ENCODE measurements around the gene GRK6.
A peak's percentile ranks its signal among the peaks of the same experiment; 100 is the strongest.
"Not testable (repeated sequence)": the region's sequence is repeated elsewhere in the genome, so short reads cannot be mapped to it uniquely, and the experiment has no call there.

Gene GRK6

DNA sequence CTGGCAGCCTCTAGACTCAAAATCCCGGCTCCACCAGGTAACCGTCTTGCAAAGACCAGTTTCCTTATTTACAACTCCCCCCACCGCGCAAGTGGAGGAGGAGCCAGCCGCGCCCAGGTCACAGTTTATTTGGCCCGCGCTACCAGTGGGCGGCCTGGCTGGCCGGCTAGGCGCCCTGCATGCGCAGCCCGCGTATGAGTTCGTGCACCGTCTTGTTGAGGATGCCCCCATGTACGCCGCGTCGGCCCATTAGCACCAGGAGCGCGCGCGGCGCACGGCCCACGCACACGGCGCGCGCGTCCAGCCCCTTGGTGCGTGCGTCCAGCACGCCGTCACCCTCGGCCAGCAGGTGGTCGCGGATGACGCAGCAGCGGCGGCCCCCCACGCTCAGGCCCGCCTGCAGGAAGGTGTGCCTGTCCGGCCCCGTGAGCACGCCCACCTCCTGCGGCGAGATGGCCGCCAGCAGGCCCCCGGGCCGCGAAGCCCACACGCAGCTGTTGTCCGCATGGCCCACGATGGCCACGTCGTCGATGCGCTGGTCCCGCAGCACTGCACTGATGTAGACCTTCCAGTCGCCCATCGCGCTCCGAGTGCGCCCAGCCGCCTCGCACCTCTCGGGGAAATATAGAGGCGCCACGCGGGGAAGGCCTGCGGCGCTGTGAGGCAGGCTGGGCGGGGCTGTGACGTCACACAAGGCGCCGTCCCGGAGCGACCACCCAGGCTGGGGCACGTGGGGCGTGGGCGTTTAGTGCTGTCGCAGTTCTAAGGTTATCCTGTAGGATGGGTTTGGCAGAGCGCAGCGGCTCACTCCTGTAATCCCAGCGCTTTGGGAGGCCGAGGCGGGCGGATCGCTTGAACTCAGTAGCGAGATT lies 26.2 kb upstream of the GRK6 start, which contains the start of gene PFN3:
PFN3 (minus strand) TSS at position 665 of the 872 bp plus-strand sequence; CDS start at position 580, 85 bp downstream.
- no peak for DNase-seq (ENCODE audit: low read depth)

DNA sequence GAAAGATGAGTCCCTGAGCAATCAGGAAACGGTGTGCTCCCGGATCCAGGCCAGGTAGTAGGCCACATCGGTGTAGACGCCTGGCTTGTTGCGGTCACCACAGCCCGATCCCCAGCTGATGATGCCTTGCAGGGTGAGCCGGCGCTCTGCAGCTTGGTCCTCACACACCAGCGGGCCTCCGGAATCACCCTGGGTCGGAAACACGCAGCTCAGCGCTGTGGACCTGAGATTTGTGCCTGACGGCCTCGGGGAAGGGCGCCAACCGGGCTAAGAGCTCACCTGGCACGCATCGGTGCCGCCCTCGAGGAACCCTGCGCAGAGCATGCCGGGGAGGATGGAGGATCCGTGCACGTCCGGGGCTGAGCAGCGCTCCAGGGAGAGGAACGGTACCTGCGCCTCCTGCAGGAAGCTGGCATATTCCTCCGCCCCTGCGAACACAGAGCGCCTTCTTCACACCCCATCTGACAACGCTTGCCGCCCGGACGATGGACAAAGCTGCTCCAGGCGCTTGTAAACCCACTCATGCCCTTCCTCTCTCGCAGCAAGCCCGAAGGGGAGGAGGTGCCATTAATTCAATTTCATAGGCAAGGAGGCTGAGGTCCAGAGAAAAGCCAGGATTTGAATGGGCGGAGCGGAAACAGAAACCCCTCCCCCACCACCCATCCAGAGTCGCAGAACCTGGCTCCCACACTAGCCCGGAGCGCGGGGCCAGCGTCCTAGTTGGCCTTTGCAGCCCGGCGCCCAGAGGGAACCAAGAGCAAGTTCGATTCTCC lies 24.0 kb upstream of the GRK6 start:
- no peak for DNase-seq (ENCODE audit: low read depth)

DNA sequence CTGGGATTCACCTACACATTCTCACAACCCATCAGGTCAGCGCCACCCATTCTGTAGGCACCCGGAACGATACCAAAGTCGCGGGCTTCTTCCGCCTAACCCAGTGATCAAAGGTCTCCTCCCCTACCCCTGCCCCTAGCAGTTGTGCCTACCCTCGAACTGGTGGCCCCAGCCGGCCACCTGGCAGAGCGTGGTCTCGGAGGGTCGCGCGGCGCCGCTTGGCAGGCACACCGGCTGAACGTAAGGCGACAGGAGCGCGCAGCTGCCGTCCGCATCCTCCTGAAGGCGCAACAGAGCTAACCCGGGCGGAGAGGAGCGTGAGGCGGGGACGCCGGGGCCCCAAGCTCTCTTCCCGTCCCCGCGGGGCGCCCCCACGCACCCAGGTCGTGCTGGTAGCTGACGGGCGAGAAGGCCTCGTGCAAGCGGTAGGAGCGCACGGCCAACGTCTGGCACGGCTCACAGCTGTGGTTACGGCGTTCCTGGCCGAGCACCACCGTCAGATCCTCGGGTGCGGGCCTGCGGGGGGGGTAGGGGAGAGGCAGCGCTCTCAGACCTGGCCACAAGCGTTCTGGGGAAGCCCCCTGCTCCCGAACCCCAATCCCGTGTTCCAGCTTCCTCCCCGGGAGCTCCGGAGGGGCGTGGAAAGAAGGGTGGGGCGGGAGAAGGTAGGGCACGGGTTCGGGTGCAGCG lies 23.2 kb upstream of the GRK6 start:
- DNase-seq (ENCODE audit: low read depth) = no peak

GRCh38 chr5:177403792-177404640 lies 22.5 kb upstream of the GRK6 start:
- no peak for DNase-seq (ENCODE audit: low read depth)

- no peak for DNase-seq (ENCODE audit: low read depth)
Measured at GRCh38 chr5:177404641-177405179, 21.8 kb upstream of the GRK6 start.

DNA sequence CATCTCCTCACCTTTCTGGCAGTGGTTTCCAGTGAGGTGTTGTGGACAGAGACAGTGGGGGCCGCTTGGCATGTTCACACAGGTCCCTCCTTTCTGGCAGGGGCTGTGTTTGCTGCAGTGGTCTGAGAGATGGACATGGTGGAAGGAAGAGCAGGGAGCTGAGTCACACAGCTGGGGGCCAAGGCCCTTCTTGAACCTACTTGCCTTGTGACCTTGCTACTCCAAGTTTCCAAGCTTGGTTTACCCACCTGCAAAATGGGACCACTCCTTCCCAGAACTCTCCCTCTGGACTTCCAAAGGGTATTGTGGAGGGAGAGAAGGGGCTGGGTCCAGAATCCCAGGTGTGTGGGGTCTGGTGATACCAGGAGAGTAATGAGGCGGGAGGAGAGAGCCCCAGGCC lies 21.2 kb upstream of the GRK6 start:
- no peak for DNase-seq (ENCODE audit: low read depth)

GRCh38 chr5:177405805-177406204 lies 20.7 kb upstream of the GRK6 start:
- no peak for DNase-seq (ENCODE audit: low read depth)

DNA sequence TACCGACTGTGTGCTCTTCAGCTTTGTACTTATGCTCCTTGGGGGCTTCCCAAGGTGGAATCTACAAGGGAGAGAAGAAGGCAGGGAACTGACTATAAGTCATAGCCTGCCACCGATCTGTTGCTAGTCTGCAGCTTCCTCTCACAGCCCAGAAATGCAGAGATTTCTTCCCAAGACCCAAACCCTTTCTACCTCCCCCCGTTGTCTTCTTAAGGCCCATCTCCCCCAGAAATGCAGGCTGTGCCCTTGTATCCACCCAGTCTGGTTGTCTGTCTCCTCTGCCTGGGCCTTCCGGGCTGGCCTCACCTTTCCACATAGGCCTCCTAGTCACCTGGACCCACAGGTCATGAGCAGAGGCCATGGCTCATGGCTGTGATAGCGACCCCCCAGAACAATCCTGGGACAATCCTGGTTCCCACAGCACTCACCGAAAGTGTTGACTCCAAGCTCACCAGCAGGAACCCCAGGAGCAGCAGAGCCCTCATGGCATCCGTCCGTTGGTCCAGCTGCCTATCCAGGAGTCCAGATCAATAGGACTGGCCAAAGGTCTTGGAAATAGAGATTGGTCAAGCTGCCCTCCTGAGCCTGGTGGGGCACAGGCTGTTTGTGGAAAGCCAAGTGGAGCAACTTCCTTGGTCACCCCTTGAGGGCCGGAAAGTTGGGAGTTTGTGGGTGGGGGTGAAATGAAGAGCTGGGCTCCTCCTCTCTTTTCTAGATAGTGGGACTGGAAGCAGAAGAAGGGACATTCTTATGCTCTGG lies 17.3 kb upstream of the GRK6 start, which contains the start of gene F12:
F12 (minus strand) TSS at position 522 of the 759 bp plus-strand sequence; CDS start at position 485, 37 bp downstream.
- no peak for DNase-seq (ENCODE audit: low read depth)

GRCh38 chr5:177410575-177410974 lies 15.9 kb upstream of the GRK6 start:
- DNase-seq (ENCODE audit: low read depth) = no peak

DNA sequence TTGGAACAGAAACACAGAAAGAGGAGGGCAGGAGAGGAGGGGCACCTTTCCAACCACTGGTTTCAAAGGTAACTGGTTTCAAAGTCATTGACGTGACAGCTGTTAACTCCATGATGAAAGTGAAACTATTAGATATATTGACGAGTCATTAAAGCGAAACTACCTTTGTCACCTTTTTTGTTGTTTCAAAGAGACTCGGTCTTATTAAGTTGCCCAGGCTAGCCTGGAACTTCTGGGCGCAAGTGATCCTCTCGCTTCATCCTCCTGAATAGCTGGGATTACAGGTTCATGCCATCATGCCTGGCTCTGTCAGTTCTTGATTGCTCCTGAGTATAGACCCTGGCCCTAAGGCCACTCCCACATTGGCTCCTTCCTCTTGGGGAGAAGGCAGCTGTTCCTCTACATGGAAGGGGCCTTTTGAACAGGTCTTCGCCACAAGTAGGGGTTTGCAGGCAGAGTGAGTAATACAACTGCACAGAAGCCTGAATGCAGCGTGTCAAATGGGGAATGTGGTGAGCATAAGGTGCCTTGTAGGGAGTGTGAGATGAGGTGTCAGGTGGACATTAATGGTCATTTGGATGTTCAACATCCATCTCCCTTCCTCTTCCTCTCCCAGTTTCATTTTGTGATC lies 13.8 kb upstream of the GRK6 start:
- DNase-seq (ENCODE audit: low read depth) = no peak

- no peak for DNase-seq (ENCODE audit: low read depth)
Measured at GRCh38 chr5:177414481-177414880, 12.0 kb upstream of the GRK6 start.

DNA sequence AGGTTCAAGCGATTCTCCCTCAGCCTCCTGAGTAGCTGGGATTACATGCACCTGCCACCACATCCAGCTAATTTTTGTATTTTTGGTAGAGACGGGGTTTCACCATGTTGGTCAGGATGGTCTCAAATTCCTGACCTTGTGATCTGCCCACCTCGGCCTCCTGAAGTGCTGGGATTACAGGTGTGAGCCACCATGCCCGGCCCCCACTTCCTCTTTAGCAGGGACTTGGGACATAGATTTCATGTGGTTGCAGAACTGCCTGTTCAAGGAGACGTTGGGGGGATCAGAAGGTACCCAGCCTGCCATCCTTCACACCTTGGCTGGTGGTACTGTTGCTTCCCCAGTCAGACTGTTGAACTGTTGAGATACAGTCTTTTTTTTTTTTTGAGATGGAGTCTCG lies 9.4 kb upstream of the GRK6 start:
- not testable (repeated sequence) for DNase-seq (ENCODE audit: low read depth)

DNA sequence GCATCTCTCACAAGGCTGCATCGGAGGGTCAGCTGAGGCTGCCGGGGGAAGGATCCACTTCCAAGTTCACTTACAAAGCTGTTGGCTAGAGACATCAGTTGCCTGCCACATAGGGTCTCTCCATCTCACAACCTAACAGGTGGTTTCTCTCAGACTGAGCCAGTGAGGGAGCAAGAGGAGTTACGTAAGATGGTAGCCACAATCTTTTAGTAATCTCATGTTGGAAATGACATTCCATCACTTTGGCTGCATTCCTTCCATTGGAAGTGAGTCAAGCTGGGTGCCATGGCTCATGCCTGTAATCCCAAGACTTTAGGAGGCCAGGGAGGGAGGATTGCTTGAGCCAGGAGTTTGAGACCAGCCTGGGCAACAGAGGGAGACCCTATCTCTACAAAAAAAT lies 7.4 kb upstream of the GRK6 start:
- DNase-seq (ENCODE audit: low read depth) = no peak

- not testable (repeated sequence) for DNase-seq (ENCODE audit: low read depth)
Measured at GRCh38 chr5:177420472-177420871, 6.0 kb upstream of the GRK6 start.

DNA sequence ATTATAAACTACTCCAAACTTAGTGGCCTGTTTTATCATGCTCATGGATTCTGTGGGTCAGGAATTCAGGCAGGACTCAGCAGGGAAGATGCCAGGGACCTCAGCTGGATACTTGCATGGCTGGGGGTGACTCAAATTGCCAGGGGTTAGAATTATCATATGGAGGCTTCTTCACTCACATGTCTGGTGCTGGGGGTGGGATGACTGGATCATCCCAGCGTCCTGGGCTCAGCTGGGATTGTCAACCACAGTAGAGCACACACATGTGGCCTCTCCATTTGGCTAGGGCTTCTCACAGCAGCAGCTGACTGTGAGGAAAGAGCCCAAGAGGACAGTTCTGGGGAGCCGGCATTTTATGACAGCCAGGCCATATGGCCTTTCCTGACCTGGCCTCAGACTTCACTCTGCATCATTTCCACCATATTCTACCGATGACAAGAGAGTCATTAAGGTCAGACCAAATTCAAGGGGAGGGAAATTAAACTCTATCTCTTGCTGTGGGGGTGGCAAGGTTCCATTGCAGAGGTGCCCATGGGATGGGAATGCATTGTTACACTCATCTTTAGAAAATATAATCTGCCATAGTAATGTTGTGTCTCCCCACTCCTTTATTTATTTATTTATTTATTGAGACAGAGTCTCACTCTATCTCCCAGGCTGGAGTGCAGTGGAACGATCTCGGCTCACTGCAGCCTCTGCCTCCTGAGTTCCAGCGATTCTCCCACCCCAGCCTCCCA lies 5.2 kb upstream of the GRK6 start:
- DNase-seq (ENCODE audit: low read depth) = no peak

DNA sequence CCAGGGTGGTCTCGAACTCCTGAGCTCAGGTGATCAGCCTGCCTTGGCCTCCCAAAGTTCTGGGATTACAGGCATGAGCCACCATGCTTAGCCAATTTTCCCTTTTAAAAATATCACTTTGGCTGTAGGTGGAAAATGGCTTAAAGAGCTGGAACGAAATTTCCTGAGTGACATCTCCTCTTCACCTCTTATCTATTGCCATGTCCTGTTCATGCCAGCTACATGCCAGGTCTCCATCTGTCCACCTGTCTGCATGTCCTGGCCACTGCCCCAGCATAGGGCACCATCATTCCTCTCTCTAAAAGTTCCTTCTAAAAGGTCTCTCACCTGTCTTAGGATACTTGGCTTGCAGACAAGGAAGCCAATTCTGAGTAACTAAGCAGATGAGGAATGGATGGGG lies 2.8 kb upstream of the GRK6 start:
- no peak for DNase-seq (ENCODE audit: low read depth)

DNA sequence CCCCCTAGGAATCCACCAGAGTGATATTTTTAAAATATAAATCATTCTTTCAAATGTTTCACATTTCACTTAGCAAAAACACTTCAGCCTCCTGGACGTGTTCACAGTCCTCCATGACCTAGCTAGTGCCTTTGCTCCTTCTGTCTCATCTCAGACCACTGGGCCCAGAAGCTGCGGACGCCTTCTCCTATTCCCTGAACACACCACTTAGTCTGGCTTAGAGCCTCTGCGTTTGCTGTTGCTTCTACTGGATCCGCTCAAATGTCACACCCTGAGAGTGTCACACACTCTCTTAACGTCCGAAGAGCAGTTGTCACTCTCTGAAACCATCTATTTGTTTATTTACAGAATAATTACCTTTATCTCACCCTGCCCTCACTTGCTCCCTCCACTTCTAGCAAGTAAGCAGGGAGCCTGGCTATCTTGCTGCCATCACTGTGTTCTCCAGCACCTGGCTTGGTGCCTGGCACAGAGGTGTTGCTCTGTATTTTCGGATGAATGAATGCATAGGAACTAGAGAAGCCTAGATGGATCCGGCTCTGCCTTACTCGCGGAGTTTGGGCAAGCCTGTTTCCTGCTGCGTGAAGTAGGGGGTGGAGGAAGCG lies 1.2 kb upstream of the GRK6 start:
- no peak for DNase-seq (ENCODE audit: low read depth)

DNA sequence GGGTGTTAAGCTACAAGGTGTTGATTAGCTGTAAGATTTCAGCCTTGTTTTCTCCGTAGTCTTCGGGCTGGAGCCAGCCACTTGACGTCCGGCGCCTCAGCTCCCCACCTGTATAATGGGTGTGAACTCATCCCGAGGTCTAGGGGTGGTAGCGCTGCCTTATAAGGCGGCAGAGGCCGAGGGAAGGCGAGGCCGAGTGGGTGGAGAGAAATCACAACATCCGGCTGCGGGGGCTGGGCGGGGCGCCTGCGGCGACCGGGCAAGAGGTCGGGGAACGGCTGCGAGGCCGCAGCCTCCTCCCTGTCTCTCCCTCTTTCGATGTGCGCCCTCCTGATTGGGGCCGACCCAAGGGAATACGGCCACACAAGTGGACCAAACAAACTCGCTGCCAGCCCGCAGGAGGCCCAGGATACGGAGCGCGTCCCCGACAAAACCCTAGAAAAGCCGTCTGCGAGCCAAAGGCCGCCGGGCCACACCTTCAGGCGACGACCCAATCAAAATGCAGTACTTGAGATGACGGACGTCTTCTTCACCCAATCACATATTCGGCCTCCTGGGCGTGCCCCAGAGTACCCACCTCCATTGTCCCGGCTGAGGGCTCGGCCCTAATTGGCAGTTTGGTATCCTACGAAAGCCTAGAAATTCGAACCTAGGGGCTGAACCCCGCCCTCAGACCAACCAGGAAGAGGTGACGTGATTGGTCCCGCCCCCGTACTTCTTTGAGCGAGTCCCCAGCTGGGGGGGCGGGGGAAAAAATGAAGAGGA lies 493 bp upstream of the GRK6 start:
- DNase-seq (ENCODE audit: low read depth) = peak; percentile 100
